Mesendoderm (in vitro differentiated cells): ENCODE results near the gene SPTBN1.

Experiments
- DNase-seq: peaks from one replicate; pipeline ENCODE4 v3.0.0; 2013
- H2AK5ac ChIP-seq: 2 replicates; pipeline ENCODE4 v1.6.1; 2013; ENCODE audit warnings: low read length, inconsistent platforms
- H2BK120ac ChIP-seq: 2 replicates; pipeline ENCODE4 v1.6.1; 2013; ENCODE audit warnings: low read depth, mild to moderate bottlenecking, low read length, moderate library complexity, mixed read lengths
- H2BK15ac ChIP-seq: replicated peaks from 2 replicates; pipeline ENCODE4 v1.6.1; 2013; ENCODE audit warnings: low read depth, mild to moderate bottlenecking, moderate library complexity
- H2BK5ac ChIP-seq: 2 replicates; pipeline ENCODE4 v1.6.1; 2013; ENCODE audit warnings: low read length, inconsistent platforms
- H3K18ac ChIP-seq: 2 replicates; pipeline ENCODE4 v1.6.1; 2013; ENCODE audit warnings: mild to moderate bottlenecking, low read length, mixed read lengths
- H3K23ac ChIP-seq: one replicate; pipeline ENCODE4 v1.6.1; 2013; ENCODE audit warnings: low read length
- H3K27ac ChIP-seq: 2 replicates; pipeline ENCODE4 v1.5.1; 2013; ENCODE audit warnings: low read depth, mild to moderate bottlenecking, inconsistent platforms, low read length, moderate library complexity
- H3K27me3 ChIP-seq: 2 replicates; pipeline ENCODE4 v1.6.1; 2013; ENCODE audit warnings: low read length, control low read depth, mild to moderate bottlenecking, inconsistent platforms; ENCODE audit not compliant: insufficient read depth, poor library complexity
- H3K36me3 ChIP-seq: 2 replicates; pipeline ENCODE4 v1.6.1; 2013; ENCODE audit warnings: low read length, inconsistent platforms; ENCODE audit not compliant: control insufficient read depth, insufficient read depth
- H3K4ac ChIP-seq: one replicate; pipeline ENCODE4 v1.6.1; 2013; ENCODE audit warnings: low read depth, mild to moderate bottlenecking, low read length, moderate library complexity
- H3K4me1 ChIP-seq: 2 replicates; pipeline ENCODE4 v1.6.1; 2013; ENCODE audit warnings: low read depth, low read length, inconsistent platforms; ENCODE audit not compliant: control insufficient read depth
- H3K4me2 ChIP-seq: 2 replicates; pipeline ENCODE4 v1.6.1; 2013; ENCODE audit warnings: low read length
- H3K4me3 ChIP-seq: 2 replicates; pipeline ENCODE4 v1.5.1; 2013; ENCODE audit warnings: mild to moderate bottlenecking, low read length
- H3K56ac ChIP-seq: one replicate; pipeline ENCODE4 v1.6.1; 2013; ENCODE audit warnings: low read length
- H3K79me1 ChIP-seq: 2 replicates; pipeline ENCODE4 v1.6.1; 2013; ENCODE audit warnings: low read length, inconsistent platforms
- H3K79me2 ChIP-seq: 2 replicates; pipeline ENCODE4 v1.6.1; 2013; ENCODE audit warnings: mild to moderate bottlenecking, low read length; ENCODE audit not compliant: control insufficient read depth, insufficient read depth
- H3K9ac ChIP-seq: 2 replicates; pipeline ENCODE4 v1.6.1; 2013; ENCODE audit warnings: low read length, inconsistent platforms
- H4K5ac ChIP-seq: one replicate; pipeline ENCODE4 v1.6.1; 2013; ENCODE audit warnings: low read length
- H4K8ac ChIP-seq: one replicate; pipeline ENCODE4 v1.6.1; 2013; ENCODE audit warnings: low read depth, mild to moderate bottlenecking, control low read depth, low read length, moderate library complexity
- WGBS: extraction: QIAGEN DNeasy Blood & Tissue Kit; methylation state at CpG from one replicate; pipeline ENCODE4 v1.1.7; 2013; ENCODE audit warnings: low lambda C conversion rate, missing lambda C conversion rate; ENCODE audit not compliant: insufficient coverage; ENCODE audit errors: extremely low coverage; 5-methylcytosine and 5-hydroxymethylcytosine counted together

The SPTBN1 gene

DNA sequence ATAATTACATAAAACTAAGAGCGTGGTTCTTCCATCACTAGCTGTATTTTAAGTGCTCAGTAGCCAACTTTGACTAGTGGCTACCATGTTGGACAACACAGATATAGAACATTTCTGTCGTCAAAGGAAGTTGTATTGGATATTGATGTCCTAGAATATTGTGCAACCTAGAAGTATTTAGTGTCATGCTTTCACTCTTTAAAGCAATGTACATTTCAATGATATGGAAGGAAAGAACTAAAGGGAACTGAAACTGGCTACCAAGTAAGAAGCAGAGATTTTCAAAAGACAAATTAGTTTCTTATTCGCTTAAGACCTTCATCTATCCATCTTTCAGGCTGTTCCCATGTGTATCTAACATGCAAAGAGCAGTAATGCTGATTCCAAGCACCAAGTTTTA, 182.0 kb downstream of the SPTBN1 start:
- no peak overlapping the region for H3K27ac ChIP-seq
- H2BK5ac ChIP-seq: no peak overlapping the region
- peaks cover 5% of the 10 kb centered on the region for H3K79me1 ChIP-seq
- no peak overlapping the region for H2AK5ac ChIP-seq
- H3K18ac ChIP-seq: no peak overlapping the region
- no CpG with 5 or more reads among the region's 3 CpGs for WGBS
- H3K4me1 ChIP-seq: no peaks in the 10 kb centered on the region
- H3K23ac ChIP-seq: no peak overlapping the region
- H3K56ac ChIP-seq: no peak overlapping the region
- no peak overlapping the region for H4K8ac ChIP-seq
- H3K4ac ChIP-seq: no peak overlapping the region
- H3K79me2 ChIP-seq: no peaks in the 10 kb centered on the region
- DNase-seq: no peak
- H3K4me2 ChIP-seq: no peak overlapping the region
- H4K5ac ChIP-seq: no peak overlapping the region
- no peak overlapping the region for H3K9ac ChIP-seq
- no peak overlapping the region for H3K4me3 ChIP-seq
- H2BK15ac ChIP-seq: no peak overlapping the region
- H3K27me3 ChIP-seq: no peaks in the 10 kb centered on the region
- H2BK120ac ChIP-seq: no peak overlapping the region
- peaks cover 11% of the 10 kb centered on the region for H3K36me3 ChIP-seq

GRCh38 chr2:54638774-54639187, 182.7 kb downstream of the SPTBN1 start:
- peaks cover 13% of the 10 kb centered on the region for H3K36me3 ChIP-seq

DNA sequence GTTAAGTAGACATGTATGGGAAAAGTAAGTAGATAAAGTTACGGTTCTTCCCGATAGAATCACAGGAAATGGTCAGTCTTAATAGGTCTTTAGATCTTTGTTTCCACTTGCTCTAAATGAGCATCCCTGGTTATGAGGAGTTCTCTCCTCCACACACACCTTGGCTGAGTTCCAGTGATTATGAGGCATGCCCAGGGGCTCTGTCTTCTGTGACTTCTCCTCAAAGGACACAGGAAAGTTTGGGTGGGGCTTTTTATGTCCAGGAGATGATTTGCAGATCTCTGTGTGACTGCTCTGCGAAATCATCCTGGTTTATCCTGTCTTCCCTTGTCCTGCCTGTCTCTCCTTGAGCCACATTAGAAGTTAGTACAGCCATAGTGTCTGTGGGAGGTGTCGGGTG, 183.5 kb downstream of the SPTBN1 start:
- H4K5ac ChIP-seq: no peak overlapping the region
- H2BK15ac ChIP-seq: no peak overlapping the region
- H2BK5ac ChIP-seq: no peak overlapping the region
- no peak overlapping the region for H2AK5ac ChIP-seq
- H3K79me2 ChIP-seq: no peaks in the 10 kb centered on the region
- H3K56ac ChIP-seq: no peak overlapping the region
- H3K9ac ChIP-seq: no peak overlapping the region
- H3K27me3 ChIP-seq: no peaks in the 10 kb centered on the region
- no peak overlapping the region for H2BK120ac ChIP-seq
- H3K36me3 ChIP-seq: peaks cover 17% of the 10 kb centered on the region
- peaks cover 5% of the 10 kb centered on the region for H3K79me1 ChIP-seq
- H3K23ac ChIP-seq: no peak overlapping the region
- H3K18ac ChIP-seq: no peak overlapping the region
- no peak overlapping the region for H3K4ac ChIP-seq
- no peaks in the 10 kb centered on the region for H3K4me1 ChIP-seq
- H3K27ac ChIP-seq: no peak overlapping the region
- DNase-seq: no peak
- H4K8ac ChIP-seq: no peak overlapping the region
- WGBS: no CpG with 5 or more reads among the region's 4 CpGs
- H3K4me3 ChIP-seq: no peak overlapping the region
- no peak overlapping the region for H3K4me2 ChIP-seq

More at GRCh38 chr2:54638774-54639187, 182.7 kb downstream of the SPTBN1 start:
- no peak overlapping the region for H4K8ac ChIP-seq
- no peak overlapping the region for H2BK5ac ChIP-seq
- no peak overlapping the region for H3K4me3 ChIP-seq
- no peak overlapping the region for H3K9ac ChIP-seq
- no peaks in the 10 kb centered on the region for H3K79me2 ChIP-seq
- H3K18ac ChIP-seq: no peak overlapping the region
- no peak overlapping the region for H2BK15ac ChIP-seq
- H3K23ac ChIP-seq: no peak overlapping the region
- no peak overlapping the region for H4K5ac ChIP-seq
- no peak overlapping the region for H3K4ac ChIP-seq
- no peak for DNase-seq
- WGBS: no CpG with 5 or more reads among the region's 7 CpGs
- H3K4me2 ChIP-seq: no peak overlapping the region
- no peak overlapping the region for H3K27ac ChIP-seq
- H2BK120ac ChIP-seq: no peak overlapping the region
- H3K56ac ChIP-seq: no peak overlapping the region
- H3K79me1 ChIP-seq: peaks cover 5% of the 10 kb centered on the region
- H2AK5ac ChIP-seq: no peak overlapping the region
- no peaks in the 10 kb centered on the region for H3K4me1 ChIP-seq
- H3K27me3 ChIP-seq: no peaks in the 10 kb centered on the region

GRCh38 chr2:54640834-54641540, 184.9 kb downstream of the SPTBN1 start:
- H2BK120ac ChIP-seq: no peak overlapping the region
- no peak overlapping the region for H3K4ac ChIP-seq
- H3K23ac ChIP-seq: no peak overlapping the region
- no peaks in the 10 kb centered on the region for H3K4me1 ChIP-seq
- H3K56ac ChIP-seq: no peak overlapping the region
- no peak overlapping the region for H3K18ac ChIP-seq
- H3K27ac ChIP-seq: no peak overlapping the region
- H2AK5ac ChIP-seq: no peak overlapping the region
- no peaks in the 10 kb centered on the region for H3K27me3 ChIP-seq
- H3K79me1 ChIP-seq: peaks cover 5% of the 10 kb centered on the region
- no CpG with 5 or more reads among the region's 8 CpGs for WGBS
- no peak overlapping the region for H4K8ac ChIP-seq
- no peak for DNase-seq
- no peak overlapping the region for H3K4me2 ChIP-seq
- no peak overlapping the region for H2BK15ac ChIP-seq
- H3K36me3 ChIP-seq: peaks cover 19% of the 10 kb centered on the region
- no peak overlapping the region for H3K4me3 ChIP-seq
- no peaks in the 10 kb centered on the region for H3K79me2 ChIP-seq
- H4K5ac ChIP-seq: no peak overlapping the region
- no peak overlapping the region for H2BK5ac ChIP-seq
- H3K9ac ChIP-seq: no peak overlapping the region

- peaks cover 16% of the 10 kb centered on the region for H3K36me3 ChIP-seq
- no CpG with 5 or more reads among the region's 8 CpGs for WGBS
Observed at GRCh38 chr2:54641988-54642387, 185.9 kb downstream of the SPTBN1 start.

More at GRCh38 chr2:54641988-54642387, 185.9 kb downstream of the SPTBN1 start:
- Histone ChIP-seq H3K4me1 (no peaks in the 10 kb centered on the region), H2BK15ac (no peak overlapping the region), H4K5ac (no peak overlapping the region), H3K9ac (no peak overlapping the region), H3K27ac (no peak overlapping the region), H2BK120ac (no peak overlapping the region), H3K4me2 (no peak overlapping the region), H4K8ac (no peak overlapping the region), H2BK5ac (no peak overlapping the region), H3K23ac (no peak overlapping the region), H3K79me2 (no peaks in the 10 kb centered on the region), H3K4ac (no peak overlapping the region), H3K4me3 (no peak overlapping the region), H3K18ac (no peak overlapping the region), H3K56ac (no peak overlapping the region), H3K27me3 (no peaks in the 10 kb centered on the region), H2AK5ac (no peak overlapping the region), H3K79me1 (peaks cover 2% of the 10 kb centered on the region)
- DNase-seq: no peak
